Stimulated activated CD8-positive, alpha-beta memory T cell treated with anti-CD3 and anti-CD28 coated beads, Interleukin-12 subunit alpha, Interleukin-12 subunit beta, amount 100 ng/mL, for 24 hours (primary cell): Measurements from ENCODE around the gene NXPE4.
"Not testable (repeated sequence)": the region's sequence is repeated elsewhere in the genome, so short reads cannot be mapped to it uniquely, and the experiment has no call there.

Experiments
- DNase-seq: peaks from one replicate; pipeline ENCODE4 v3.0.0-alpha.2; 2020; ENCODE audit errors: extremely low read depth

Gene NXPE4

GRCh38 chr11:114595571-114595970, at the start of gene NXPE4:
TSS of gene NXPE4 (minus strand) at chr11:114595786. CDS start at chr11:114594759, 1,027 bp downstream.
- DNase-seq = no peak

- not testable (repeated sequence) for DNase-seq
Observed at GRCh38 chr11:114639440-114639839, 43.9 kb upstream of the NXPE4 start.

GRCh38 chr11:114631445-114631965, 35.9 kb upstream of the NXPE4 start:
- DNase-seq = not testable (repeated sequence)

- no peak for DNase-seq
Observed at GRCh38 chr11:114625294-114625693, 29.7 kb upstream of the NXPE4 start.

GRCh38 chr11:114624455-114625207, 29.0 kb upstream of the NXPE4 start:
- no peak for DNase-seq

- DNase-seq = no peak
Observed at GRCh38 chr11:114623720-114624119, 28.1 kb upstream of the NXPE4 start.

- no peak for DNase-seq
Observed at GRCh38 chr11:114622858-114623257, 27.3 kb upstream of the NXPE4 start.

- DNase-seq = no peak
Observed at GRCh38 chr11:114621950-114622809, 26.6 kb upstream of the NXPE4 start.

GRCh38 chr11:114621072-114621471, 25.5 kb upstream of the NXPE4 start:
- DNase-seq = no peak

GRCh38 chr11:114619659-114620173, 24.1 kb upstream of the NXPE4 start:
- DNase-seq = no peak

GRCh38 chr11:114618139-114618538, 22.6 kb upstream of the NXPE4 start:
- DNase-seq = no peak

- DNase-seq = no peak
Observed at GRCh38 chr11:114617157-114618124, 21.9 kb upstream of the NXPE4 start.

GRCh38 chr11:114616516-114616915, 20.9 kb upstream of the NXPE4 start:
- DNase-seq = no peak

GRCh38 chr11:114615448-114616361, 20.1 kb upstream of the NXPE4 start:
- no peak for DNase-seq

GRCh38 chr11:114614127-114614720, 18.6 kb upstream of the NXPE4 start:
- no peak for DNase-seq

GRCh38 chr11:114613094-114613493, 17.5 kb upstream of the NXPE4 start:
- DNase-seq = not testable (repeated sequence)

GRCh38 chr11:114612686-114613085, 17.1 kb upstream of the NXPE4 start:
- no peak for DNase-seq

GRCh38 chr11:114612199-114612598, 16.6 kb upstream of the NXPE4 start:
- not testable (repeated sequence) for DNase-seq
